Measurements from ENCODE around the gene MBD3L4. TPM values are rescaled to one million over a fixed set of nuclear protein-coding genes. Genes with fewer than 3 reads are reported as not detected.
"Not testable (repeated sequence)": the region's sequence is repeated elsewhere in the genome, so short reads cannot be mapped to it uniquely, and the experiment has no call there.

Gene MBD3L4
- not detected for polyA plus RNA-seq (ENCODE audit: insufficient read length in 10 of 10)
- long read RNA-seq, donor 1: 0 reads
- long read RNA-seq, donor 2: 0 reads
- long read RNA-seq, donor 3: 0 reads
- long read RNA-seq, donor 4: 0 reads
- long read RNA-seq, donor 5: 0 reads
- long read RNA-seq, donor 6: 0 reads
- long read RNA-seq, donor 7: 0 reads
- long read RNA-seq, donor 8: 0 reads
- long read RNA-seq, donor 9: 0 reads

GRCh38 chr19:7040079-7040478 is at the start of gene MBD3L4:
Gene MBD3L4 (minus strand): TSS chr19:7040179. CDS start chr19:7040144, 35 bp downstream.
- DNase-seq: not testable (repeated sequence)

GRCh38 chr19:7088999-7089398 is 49.0 kb upstream of the MBD3L4 start:
- no peak for DNase-seq

GRCh38 chr19:7083076-7083956 is 43.3 kb upstream of the MBD3L4 start:
- DNase-seq: no peak

- DNase-seq: no peak
These were observed 38.0 kb upstream of the MBD3L4 start for GRCh38 chr19:7078008-7078407.

- no peak for DNase-seq
These were observed 36.2 kb upstream of the MBD3L4 start for GRCh38 chr19:7076151-7076550.

GRCh38 chr19:7074705-7075282 is 34.8 kb upstream of the MBD3L4 start:
- no peak for DNase-seq

- DNase-seq: no peak
These were observed 32.6 kb upstream of the MBD3L4 start for GRCh38 chr19:7072541-7072940.

- no peak for DNase-seq
These were observed 29.9 kb upstream of the MBD3L4 start for GRCh38 chr19:7069904-7070226.

- peak; percentile 96 to 99 (median 98) for DNase-seq
These were observed 29.3 kb upstream of the MBD3L4 start, which contains the start of gene ZNF557 for GRCh38 chr19:7069042-7069903. Gene ZNF557 (plus strand): TSS chr19:7069703. CDS start chr19:7075075, 5,372 bp downstream.

GRCh38 chr19:7068599-7068998 is 28.6 kb upstream of the MBD3L4 start:
- no peak for DNase-seq

GRCh38 chr19:7067716-7068115 is 27.7 kb upstream of the MBD3L4 start:
- no peak for DNase-seq

- not testable (repeated sequence) for DNase-seq
These were observed 27.1 kb upstream of the MBD3L4 start for GRCh38 chr19:7067122-7067521.

- DNase-seq: no peak
These were observed 23.9 kb upstream of the MBD3L4 start for GRCh38 chr19:7063764-7064418.

- DNase-seq: no peak
These were observed 23.4 kb upstream of the MBD3L4 start for GRCh38 chr19:7063339-7063738.

- not testable (repeated sequence) for DNase-seq
These were observed 20.0 kb upstream of the MBD3L4 start for GRCh38 chr19:7059977-7060376.

- not testable (repeated sequence) for DNase-seq
These were observed 18.6 kb upstream of the MBD3L4 start, which contains the start of gene MBD3L3 for GRCh38 chr19:7058576-7058975. Gene MBD3L3 (minus strand): TSS chr19:7058676. CDS start chr19:7058605, 71 bp downstream.

GRCh38 chr19:7056371-7056770 is 16.4 kb upstream of the MBD3L4 start:
- DNase-seq: not testable (repeated sequence)

- DNase-seq: not testable (repeated sequence)
These were observed 15.7 kb upstream of the MBD3L4 start for GRCh38 chr19:7055679-7056078.

- not testable (repeated sequence) for DNase-seq
These were observed 14.8 kb upstream of the MBD3L4 start for GRCh38 chr19:7054635-7055368.

- DNase-seq: not testable (repeated sequence)
These were observed 12.9 kb upstream of the MBD3L4 start for GRCh38 chr19:7052896-7053295.

All from muscle of back (tissue), 13 donors.